ENCODE data around the gene FLNC. TPM values are rescaled to one million over a fixed set of nuclear protein-coding genes. Genes with fewer than 3 reads are reported as not detected.

FLNC gene
- total and polyA plus RNA-seq, 2 donors (not counting 3 experiments of a cell fraction or from before 2014, with no cell fraction given) = 19.5 to 81.9 TPM

- no peak overlapping the region for H3K4me2 ChIP-seq (ENCODE audit: insufficient read depth, low read length)
- TF ChIP-seq MAX (IDR thresholded peaks at IDR 0.05; ENCODE audit: insufficient read depth, insufficient read length) = no peak
- no peak for TF ChIP-seq JUN (IDR thresholded peaks at IDR 0.05; ENCODE audit: borderline replicate concordance, insufficient read depth, insufficient read length, low read depth)
- TF ChIP-seq CTCF (IDR thresholded peaks at IDR 0.05; ENCODE audit: extremely low read depth in 1 of 2, insufficient read depth in 1 of 2, low read depth in 1 of 2, low read length in 2 of 2) = no peak
- TF ChIP-seq EZH2 (IDR thresholded peaks at IDR 0.05; ENCODE audit: borderline replicate concordance, low read depth, low read length, severe bottlenecking) = no peak
- TF ChIP-seq MYC (IDR thresholded peaks at IDR 0.05; ENCODE audit: low read depth, low read length) = no peak
- TF ChIP-seq POLR2AphosphoS5 (IDR thresholded peaks at IDR 0.05; ENCODE audit: insufficient read depth, low read depth, low read length) = no peak
- TF ChIP-seq FOS (IDR thresholded peaks at IDR 0.05; ENCODE audit: borderline replicate concordance, insufficient read depth, low read length) = no peak
- TF ChIP-seq GATA2 (IDR thresholded peaks at IDR 0.05; ENCODE audit: insufficient read depth, insufficient read length, low read depth, low read length) = no peak
- TF ChIP-seq POLR2A (IDR thresholded peaks at IDR 0.05; ENCODE audit: low read depth, low read length) = no peak
- H4K20me1 ChIP-seq (replicated peaks; ENCODE audit: control insufficient read depth, extremely low read depth, insufficient read depth, low read length) = no peaks in the 10 kb centered on the region
- intact Hi-C loops (cut with micrococcal nuclease) = loop anchor here (1.0 kb wide), 1 partner anchor 37 kb away; no protein-coding TSS in a partner anchor
- POLR2A ChIA-PET = interaction anchor here (1.4 kb wide), 1 partner anchor 9 kb away, joined by 4 read pairs; no protein-coding TSS in a partner anchor
- no peak overlapping the region for H3K9ac ChIP-seq (replicated peaks; ENCODE audit: extremely low read depth, insufficient read depth, low read length)
- H2AFZ ChIP-seq (ENCODE audit: low read depth, low read length) = no peak overlapping the region
- no peaks in the 10 kb centered on the region for H3K9me3 ChIP-seq (replicated peaks; ENCODE audit: control insufficient read depth, insufficient read depth, low read length)
- CTCF ChIA-PET = interaction anchor here (0.9 to 2.0 kb wide), 15 partner anchors 11 to 111 kb away, joined by 3 to 48 read pairs (median 3); no protein-coding TSS in a partner anchor
- H3K4me3 ChIP-seq (replicated peaks in 1 of 3; ENCODE audit: insufficient read depth in 1 of 3, low read depth in 1 of 3, low read length in 3 of 3) = no peak overlapping the region
- H3K79me2 ChIP-seq (ENCODE audit: control insufficient read depth, insufficient read depth, low read length) = no peaks in the 10 kb centered on the region
- peaks cover 11 to 75% of the 10 kb centered on the region in 2 experiments for H3K36me3 ChIP-seq (ENCODE audit: control insufficient read depth in 2 of 2, extremely low read depth in 1 of 2, insufficient read depth in 2 of 2, low read length in 2 of 2)
- no peak for FAIRE-seq
- no peaks in the 10 kb centered on the region for H3K4me1 ChIP-seq (ENCODE audit: control insufficient read depth, extremely low read depth, insufficient read depth, low read length)
- dilution Hi-C loops (cut with MboI; ENCODE audit: extremely low pct_ligation_motif_present, low sequenced_read_pairs) = no loop called here
- BruUV-seq (replicated peaks) = no TSS peak
- no peak for DNase-seq (ENCODE audit: low read depth, low spot score)
- no peaks in the 10 kb centered on the region for H3K9me1 ChIP-seq (replicated peaks; ENCODE audit: control insufficient read depth, extremely low read depth, insufficient read depth, low read length)
- no peak overlapping the region for H3K27ac ChIP-seq (ENCODE audit: insufficient read depth, low read depth, low read length)
- no peaks in the 10 kb centered on the region for H3K27me3 ChIP-seq (ENCODE audit: control insufficient read depth in 2 of 2, insufficient read depth in 2 of 2, low read length in 2 of 2)
Observed at GRCh38 chr7:128842674-128843641, 12.8 kb downstream of the FLNC start.

All from endothelial cell of umbilical vein (primary cell).